Suprapubic skin (tissue), 4 donors: Measurements from ENCODE around the gene BTBD2. TPM values are rescaled to one million over a fixed set of nuclear protein-coding genes. Genes with fewer than 3 reads are reported as not detected.

Experiments used
- DNase-seq, 2 donors: peaks; one replicate each; pipeline ENCODE4 v3.0.0-alpha.2; 2019; ENCODE audit warnings: low spot score in 2 of 2
- H3K27ac ChIP-seq: fragments of 200-600 bp; sonication (generic); one replicate; pipeline ENCODE4 v1.5.1; 2019
- H3K27me3 ChIP-seq: fragments of 200-600 bp; sonication (generic); one replicate; pipeline ENCODE4 v1.5.1; 2019
- H3K36me3 ChIP-seq: fragments of 200-600 bp; sonication (generic); one replicate; pipeline ENCODE4 v1.5.1; 2019
- H3K4me1 ChIP-seq: fragments of 200-600 bp; sonication (generic); one replicate; pipeline ENCODE4 v1.5.1; 2019
- H3K4me3 ChIP-seq: fragments of 200-600 bp; sonication (generic); one replicate; pipeline ENCODE4 v1.5.1; 2019; ENCODE audit warnings: mild to moderate bottlenecking
- H3K9me3 ChIP-seq: fragments of 200-600 bp; sonication (generic); one replicate; pipeline ENCODE4 v1.5.1; 2019
- EP300 ChIP-seq: sonication (generic); formaldehyde crosslinking; IDR thresholded peaks from one replicate; pipeline ENCODE4 v1.6.1; 2017; ENCODE audit warnings: antibody characterized with exemption
- POLR2A ChIP-seq, 2 donors: fragments of 450-650 bp; IDR thresholded peaks; one replicate each; pipeline ENCODE4 v1.6.1; 2017; ENCODE audit warnings: antibody characterized with exemption in 2 of 2, mild to moderate bottlenecking in 2 of 2, moderate library complexity in 2 of 2
- POLR2AphosphoS5 ChIP-seq, 3 donors: sonication (generic); formaldehyde crosslinking; IDR thresholded peaks; one replicate each; pipeline ENCODE4 v1.6.1; 2017; ENCODE audit warnings: antibody characterized with exemption in 3 of 3
- WGBS: methylation state at CpG from one replicate; pipeline ENCODE4 v1.1.5; 2018; 5-methylcytosine and 5-hydroxymethylcytosine counted together
- total RNA-seq, 4 donors: library from RNA; depleted of rRNA; stranded (reverse); fragments of >200 nt; gene quantifications; one replicate each; pipeline ENCODE4 v1.1.0, GENCODE V29; 2016
- TF ChIP-seq, protein P1 (sequence below), 2 donors: fragments of 200-600 bp in 1 of 2; fragments of 450-650 bp in 1 of 2; sonication (generic) in 1 of 2; IDR thresholded peaks; one replicate each; pipeline ENCODE4 v1.5.1; 2016 to 2019; ENCODE audit warnings: antibody characterized with exemption in 2 of 2, mild to moderate bottlenecking in 1 of 2, moderate library complexity in 1 of 2

Gene BTBD2
- total RNA-seq: 100 to 1,000 TPM in 1 of 4 donors, 10 to 100 TPM in 3; 83.0 to 101 (median 90.3) TPM

DNA sequence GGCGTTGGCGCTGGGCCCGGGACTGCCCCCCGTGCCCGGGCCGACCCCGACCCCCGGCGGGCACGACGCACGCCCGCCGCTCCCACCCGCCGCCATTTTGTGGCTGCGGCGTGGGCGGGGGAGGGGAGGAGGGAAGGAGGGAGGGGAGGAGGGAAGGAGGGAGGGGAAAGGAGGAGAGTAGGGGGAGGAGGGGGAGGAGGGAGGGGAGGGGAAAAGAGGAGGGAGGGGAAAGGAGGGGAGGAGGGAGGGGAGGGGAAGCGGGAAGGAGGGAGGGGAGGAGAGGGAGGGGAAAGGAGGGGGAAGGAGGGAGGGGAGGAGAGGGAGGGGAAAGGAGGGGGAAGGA, at the start of gene BTBD2:
Gene BTBD2, minus strand, starts transcription at position 107 of the 343 bp plus-strand sequence. Its CDS starts 11 bp downstream, at position 96.
- WGBS: no CpG with 5 or more reads among the region's 20 CpGs
- no peak for DNase-seq
- peak within 1 kb of the TSS; percentile 76 for H3K4me3 ChIP-seq
- H3K36me3 ChIP-seq: no peaks in the 10 kb centered on the region
- TF ChIP-seq EP300 (no peak), POLR2AphosphoS5 (IDR thresholded peaks at IDR 0.05) (no peak), POLR2A (IDR thresholded peaks at IDR 0.05) (no peak)
- TF ChIP-seq, protein P1, sequence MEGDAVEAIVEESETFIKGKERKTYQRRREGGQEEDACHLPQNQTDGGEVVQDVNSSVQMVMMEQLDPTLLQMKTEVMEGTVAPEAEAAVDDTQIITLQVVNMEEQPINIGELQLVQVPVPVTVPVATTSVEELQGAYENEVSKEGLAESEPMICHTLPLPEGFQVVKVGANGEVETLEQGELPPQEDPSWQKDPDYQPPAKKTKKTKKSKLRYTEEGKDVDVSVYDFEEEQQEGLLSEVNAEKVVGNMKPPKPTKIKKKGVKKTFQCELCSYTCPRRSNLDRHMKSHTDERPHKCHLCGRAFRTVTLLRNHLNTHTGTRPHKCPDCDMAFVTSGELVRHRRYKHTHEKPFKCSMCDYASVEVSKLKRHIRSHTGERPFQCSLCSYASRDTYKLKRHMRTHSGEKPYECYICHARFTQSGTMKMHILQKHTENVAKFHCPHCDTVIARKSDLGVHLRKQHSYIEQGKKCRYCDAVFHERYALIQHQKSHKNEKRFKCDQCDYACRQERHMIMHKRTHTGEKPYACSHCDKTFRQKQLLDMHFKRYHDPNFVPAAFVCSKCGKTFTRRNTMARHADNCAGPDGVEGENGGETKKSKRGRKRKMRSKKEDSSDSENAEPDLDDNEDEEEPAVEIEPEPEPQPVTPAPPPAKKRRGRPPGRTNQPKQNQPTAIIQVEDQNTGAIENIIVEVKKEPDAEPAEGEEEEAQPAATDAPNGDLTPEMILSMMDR (IDR thresholded peaks at IDR 0.05): no peak
- H3K9me3 ChIP-seq: no peaks in the 10 kb centered on the region
- H3K27me3 ChIP-seq: no peaks in the 10 kb centered on the region
- H3K4me1 ChIP-seq: peaks cover 33% of the 10 kb centered on the region
- H3K27ac ChIP-seq: peak within 1 kb of the TSS; percentile 74

DNA sequence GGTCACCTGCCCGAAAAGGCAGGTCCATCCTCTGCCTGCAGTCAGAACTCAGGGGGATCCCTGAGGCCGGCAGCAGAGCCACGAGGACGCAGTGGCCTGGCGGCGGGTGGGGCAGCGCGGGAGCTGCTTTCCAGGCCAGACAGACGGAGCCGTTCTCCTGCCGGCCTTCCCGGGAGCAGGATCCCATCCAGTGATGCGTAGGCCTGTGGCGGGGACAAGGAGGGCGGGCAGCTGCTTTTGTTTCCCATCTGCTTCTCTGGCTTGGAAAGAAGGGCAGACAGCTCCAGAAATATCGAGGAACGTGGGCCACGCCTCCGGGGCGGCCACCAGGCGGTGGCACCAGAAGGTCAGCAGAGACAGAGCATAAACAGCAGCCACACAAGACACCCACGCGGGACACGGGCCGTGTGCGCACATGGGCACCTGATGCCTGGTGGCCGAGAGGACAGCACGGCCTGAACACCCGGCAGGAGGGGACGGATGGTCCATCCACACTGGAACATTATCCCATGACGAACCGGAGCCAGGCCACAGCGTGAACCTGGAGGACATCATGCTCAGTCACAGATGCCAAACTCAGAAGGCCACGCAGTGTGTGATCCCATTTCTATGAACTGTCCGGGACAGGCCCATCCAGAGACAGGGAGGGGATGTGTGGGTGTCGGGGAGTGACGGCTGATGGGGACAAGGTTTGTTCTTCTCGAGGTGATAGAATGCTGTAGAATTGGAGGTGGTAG, 49.4 kb upstream of the BTBD2 start:
- peak in 2 of 3 donors; percentile 36 to 71 for TF ChIP-seq POLR2AphosphoS5 (IDR thresholded peaks at IDR 0.05)
- TF ChIP-seq, protein P1 (IDR thresholded peaks at IDR 0.05): no peak
- peak in 1 of 2 donors; percentile 23 for TF ChIP-seq POLR2A (IDR thresholded peaks at IDR 0.05)
- peak; percentile 70 for TF ChIP-seq EP300
- Histone ChIP-seq H3K4me3 (no peak overlapping the region), H3K27ac (peak overlapping the region; percentile 79), H3K9me3 (no peaks in the 10 kb centered on the region), H3K4me1 (peaks cover 41% of the 10 kb centered on the region), H3K27me3 (no peaks in the 10 kb centered on the region), H3K36me3 (no peaks in the 10 kb centered on the region)
- DNase-seq: peak in 1 of 2 donors; percentile 75
- WGBS: 60% methylated on average over 30 of the region's 38 CpGs

DNA sequence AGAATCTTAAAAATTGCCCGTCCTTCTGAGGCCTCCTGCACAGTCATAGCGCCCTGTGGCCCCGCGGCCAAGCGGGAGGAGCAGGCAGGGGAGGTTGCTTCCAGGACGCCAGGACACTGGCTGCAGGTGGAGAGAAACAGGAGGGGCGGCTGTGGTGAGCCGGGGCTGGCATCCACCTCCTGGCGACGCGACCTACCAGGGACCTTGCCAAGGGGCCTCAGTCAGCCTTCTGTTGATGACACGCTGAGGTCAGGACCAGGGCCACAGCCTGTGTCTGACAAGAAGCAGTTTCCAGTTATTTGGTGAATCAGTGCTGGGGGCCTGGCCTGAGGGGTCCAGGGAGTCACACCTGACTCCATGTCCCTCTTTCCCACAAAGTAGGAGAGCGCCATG, 48.9 kb upstream of the BTBD2 start:
- WGBS: 53% methylated on average over 13 of the region's 13 CpGs
- DNase-seq: peak; percentile 60 to 80
- H3K4me3 ChIP-seq: no peak overlapping the region
- peak overlapping the region; percentile 79 for H3K27ac ChIP-seq
- H3K4me1 ChIP-seq: peaks cover 41% of the 10 kb centered on the region
- TF ChIP-seq EP300: no peak
- TF ChIP-seq POLR2AphosphoS5 (IDR thresholded peaks at IDR 0.05): no peak
- no peak for TF ChIP-seq POLR2A (IDR thresholded peaks at IDR 0.05)
- TF ChIP-seq, protein P1 (IDR thresholded peaks at IDR 0.05): no peak
- H3K9me3 ChIP-seq: no peaks in the 10 kb centered on the region
- H3K27me3 ChIP-seq: no peaks in the 10 kb centered on the region
- H3K36me3 ChIP-seq: no peaks in the 10 kb centered on the region

DNA sequence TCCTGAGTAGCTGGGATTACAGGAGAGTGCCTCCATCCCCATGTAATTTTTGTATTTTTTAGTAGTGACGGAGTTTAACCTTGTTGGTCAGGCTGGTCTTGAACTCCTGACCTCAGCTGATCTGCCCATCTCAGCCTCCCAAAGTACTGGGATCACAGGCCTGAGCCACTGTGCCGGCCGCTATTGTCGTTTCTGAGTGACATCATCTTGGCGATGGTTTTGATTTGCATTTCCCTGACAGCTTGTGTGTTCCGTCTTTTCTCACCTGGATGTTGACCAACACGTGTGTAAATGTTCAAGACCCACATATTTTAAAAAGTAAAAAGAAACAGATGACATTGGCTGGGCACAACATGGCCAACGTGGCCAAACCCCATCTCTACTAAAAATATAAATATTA, 48.3 kb upstream of the BTBD2 start:
- Histone ChIP-seq H3K27me3 (no peaks in the 10 kb centered on the region), H3K9me3 (no peaks in the 10 kb centered on the region), H3K36me3 (no peaks in the 10 kb centered on the region), H3K4me3 (no peak overlapping the region), H3K4me1 (peaks cover 44% of the 10 kb centered on the region), H3K27ac (no peak overlapping the region)
- DNase-seq: peak in 1 of 2 donors; percentile 71
- WGBS: 79% methylated on average over 8 of the region's 8 CpGs
- TF ChIP-seq EP300 (no peak), POLR2AphosphoS5 (IDR thresholded peaks at IDR 0.05) (no peak), POLR2A (IDR thresholded peaks at IDR 0.05) (no peak)
- TF ChIP-seq, protein P1 (IDR thresholded peaks at IDR 0.05): no peak

DNA sequence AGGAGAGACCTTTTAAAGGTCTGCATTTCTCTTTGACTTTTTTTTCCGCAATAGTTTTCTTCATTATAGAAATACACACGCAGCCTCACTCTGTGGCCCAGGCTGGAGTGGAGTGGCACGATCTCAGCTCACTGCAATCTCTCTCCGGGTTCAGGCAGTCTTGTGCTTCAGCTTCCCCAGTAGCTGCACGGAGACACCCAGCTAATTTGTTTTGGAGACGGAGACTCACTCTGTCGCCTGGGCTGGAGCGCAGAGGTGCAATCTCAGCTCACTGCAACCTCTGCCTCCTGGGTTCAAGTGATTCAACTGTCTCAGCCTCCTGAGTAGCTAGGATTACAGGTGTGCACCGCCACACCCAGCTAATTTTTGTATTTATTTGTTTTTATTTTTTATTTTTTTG, 47.3 kb upstream of the BTBD2 start:
- whole genome bisulfite sequencing: 86% methylated on average over 9 of the region's 9 CpGs
- DNase-seq: no peak
- Histone ChIP-seq H3K4me1 (peaks cover 54% of the 10 kb centered on the region), H3K9me3 (no peaks in the 10 kb centered on the region), H3K36me3 (no peaks in the 10 kb centered on the region), H3K27ac (no peak overlapping the region), H3K27me3 (no peaks in the 10 kb centered on the region), H3K4me3 (no peak overlapping the region)
- TF ChIP-seq POLR2A (IDR thresholded peaks at IDR 0.05) (no peak), POLR2AphosphoS5 (IDR thresholded peaks at IDR 0.05) (no peak), EP300 (no peak)
- TF ChIP-seq, protein P1 (IDR thresholded peaks at IDR 0.05): no peak
